ENCODE data around the gene IGFALS.
A peak's percentile ranks its signal among the peaks of the same experiment; 100 is the strongest.

IGFALS gene

GRCh38 chr16:1771864-1772361, 21.6 kb downstream of the IGFALS start:
- H3K36me3 ChIP-seq = peaks cover 48% of the 10 kb centered on the region
- no peaks in the 10 kb centered on the region for H3K9me3 ChIP-seq
- H3K27ac ChIP-seq = peak overlapping the region; percentile 95
- peak overlapping the region; percentile 89 to 100 for H3K4me3 ChIP-seq (ENCODE audit: low read depth in 1 of 2, low read length in 1 of 2)
- TF ChIP-seq CTCF (IDR thresholded peaks at IDR 0.05) = no peak
- H3K27me3 ChIP-seq = peaks cover 8% of the 10 kb centered on the region
- peaks cover 35 to 51% of the 10 kb centered on the region in 2 experiments for H3K4me1 ChIP-seq (ENCODE audit: control insufficient read depth in 1 of 2, insufficient read depth in 1 of 2, low read depth in 1 of 2, low read length in 1 of 2)

DNA sequence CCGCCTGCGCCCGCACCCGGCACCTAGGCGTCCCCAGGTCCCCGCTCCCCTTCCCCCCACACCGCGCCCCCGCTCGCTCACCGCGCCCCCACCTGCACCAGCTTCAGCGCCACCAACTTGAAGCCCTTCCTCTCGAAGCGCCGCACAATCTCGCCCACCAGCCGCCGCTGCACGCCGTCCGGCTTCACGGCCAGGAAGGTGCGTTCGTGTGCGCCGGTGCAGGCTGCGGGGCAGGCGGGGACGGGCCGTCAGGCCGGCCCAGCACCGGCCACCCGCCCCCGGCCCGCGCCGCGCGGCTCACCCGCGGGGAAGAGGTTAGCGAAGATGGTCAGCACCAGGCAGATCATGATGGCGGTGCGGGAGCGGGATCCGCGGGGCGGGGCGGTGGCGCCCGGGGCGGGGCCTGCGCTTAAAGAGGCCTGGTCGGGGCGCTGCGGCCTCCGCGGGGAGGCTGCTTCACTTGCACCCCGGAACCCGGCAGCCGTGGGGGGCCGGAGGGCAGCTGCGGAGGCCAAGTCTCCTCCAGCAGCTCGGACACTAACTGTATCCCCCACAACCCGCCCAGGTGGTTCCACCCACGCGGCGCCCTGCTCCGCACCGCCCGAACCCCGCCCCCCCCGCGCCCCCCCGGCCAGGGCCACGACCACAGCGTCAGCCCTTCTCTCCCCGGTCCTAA, 22.2 kb downstream of the IGFALS start, which contains the start of gene NME3:
NME3 (minus strand) TSS at position 356 of the 676 bp plus-strand sequence; CDS start at position 347, 9 bp downstream.
- peaks cover 35 to 51% of the 10 kb centered on the region in 2 experiments for H3K4me1 ChIP-seq (ENCODE audit: control insufficient read depth in 1 of 2, insufficient read depth in 1 of 2, low read depth in 1 of 2, low read length in 1 of 2)
- H3K4me3 ChIP-seq (ENCODE audit: low read depth in 1 of 2, low read length in 1 of 2) = peak within 1 kb of the TSS; percentile 89 to 100
- peaks cover 48% of the 10 kb centered on the region for H3K36me3 ChIP-seq
- peak within 1 kb of the TSS; percentile 95 for H3K27ac ChIP-seq
- TF ChIP-seq CTCF (IDR thresholded peaks at IDR 0.05) = no peak
- H3K9me3 ChIP-seq = no peaks in the 10 kb centered on the region
- H3K27me3 ChIP-seq = peaks cover 8% of the 10 kb centered on the region

DNA sequence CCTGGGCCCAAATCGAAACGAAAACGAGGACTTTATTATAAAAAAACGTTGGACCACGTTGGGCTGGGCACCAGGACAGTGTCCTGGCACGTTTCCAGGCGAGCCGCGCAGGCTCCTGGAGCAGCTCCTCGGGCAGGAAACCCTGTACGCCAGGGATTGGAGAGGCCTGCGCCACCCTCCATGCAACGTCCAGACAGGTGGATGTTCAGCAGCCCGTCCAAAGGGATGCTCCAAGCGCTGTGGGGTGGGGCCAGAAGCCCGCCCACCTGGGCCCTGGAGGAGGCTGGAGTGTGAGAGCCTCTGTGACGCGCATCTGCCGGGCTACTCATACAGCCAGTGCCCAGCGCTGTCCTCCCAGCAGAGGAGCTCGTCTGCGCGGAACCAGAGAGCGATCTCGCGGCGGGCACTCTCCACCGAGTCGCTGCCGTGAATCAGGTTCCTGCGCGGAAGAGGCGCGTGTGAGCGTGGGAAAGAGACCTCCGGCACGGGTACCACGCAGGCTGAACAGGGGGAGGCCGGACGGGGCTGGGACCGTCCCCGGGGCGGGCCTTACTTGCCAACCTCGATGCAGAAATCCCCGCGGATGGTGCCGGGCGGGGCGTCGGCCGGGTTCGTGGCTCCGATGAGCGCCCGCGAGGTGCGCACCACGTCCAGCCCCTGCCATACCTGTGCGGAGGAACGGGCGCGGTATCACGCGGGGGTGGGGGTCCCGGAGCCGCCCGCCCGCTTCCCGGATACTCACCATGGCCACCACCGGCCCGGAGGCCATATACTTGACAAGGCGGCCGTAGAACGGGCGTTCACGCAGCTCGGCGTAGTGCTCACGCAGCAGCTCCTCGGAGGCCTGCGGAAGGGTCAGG, 22.9 kb downstream of the IGFALS start:
- peaks cover 48% of the 10 kb centered on the region for H3K36me3 ChIP-seq
- H3K27me3 ChIP-seq = peaks cover 8% of the 10 kb centered on the region
- H3K4me1 ChIP-seq (ENCODE audit: control insufficient read depth in 1 of 2, insufficient read depth in 1 of 2, low read depth in 1 of 2, low read length in 1 of 2) = peaks cover 35 to 51% of the 10 kb centered on the region in 2 experiments
- H3K9me3 ChIP-seq = no peaks in the 10 kb centered on the region
- TF ChIP-seq CTCF (IDR thresholded peaks at IDR 0.05) = no peak
- H3K27ac ChIP-seq = peak overlapping the region; percentile 63
- peak overlapping the region; percentile 89 to 100 for H3K4me3 ChIP-seq (ENCODE audit: low read depth in 1 of 2, low read length in 1 of 2)

- H3K27me3 ChIP-seq = peaks cover 8% of the 10 kb centered on the region
- no peak overlapping the region for H3K27ac ChIP-seq
- H3K36me3 ChIP-seq = peaks cover 50% of the 10 kb centered on the region
- peaks cover 32 to 45% of the 10 kb centered on the region in 2 experiments for H3K4me1 ChIP-seq (ENCODE audit: control insufficient read depth in 1 of 2, insufficient read depth in 1 of 2, low read depth in 1 of 2, low read length in 1 of 2)
- no peaks in the 10 kb centered on the region for H3K9me3 ChIP-seq
- H3K4me3 ChIP-seq (ENCODE audit: low read depth in 1 of 2, low read length in 1 of 2) = no peak overlapping the region
- TF ChIP-seq CTCF (IDR thresholded peaks at IDR 0.05) = no peak
Measured at GRCh38 chr16:1769402-1770300, 23.9 kb downstream of the IGFALS start.

All from neutrophil (primary cell).